Tibial nerve (tissue), 4 donors: ENCODE measurements around the gene SEMA5A. TPM values are rescaled to one million over a fixed set of nuclear protein-coding genes. Genes with fewer than 3 reads are reported as not detected.

ENCODE experiments used
- DNase-seq, 2 donors: peaks; one replicate each; pipeline ENCODE4 v3.0.0-alpha.2; 2019; ENCODE audit warnings: low spot score in 2 of 2
- H3K27ac ChIP-seq, 4 donors: fragments of 200-600 bp; sonication (generic) in 3 of 4; one replicate each; pipeline ENCODE4 v1.5.1; 2017 to 2019; ENCODE audit warnings: mild to moderate bottlenecking in 1 of 4
- H3K27me3 ChIP-seq, 2 donors: fragments of 200-600 bp; sonication (generic) in 1 of 2; one replicate each; pipeline versions ENCODE4 v1.5.1 to v1.6.0; 2017 to 2019
- H3K36me3 ChIP-seq, 3 donors: fragments of 200-600 bp; sonication (generic); one replicate each; pipeline ENCODE4 v1.5.1; 2018 to 2019
- H3K4me1 ChIP-seq, 4 donors: fragments of 200-600 bp; sonication (generic) in 3 of 4; one replicate each; pipeline ENCODE4 v1.5.1; 2017 to 2019
- H3K4me3 ChIP-seq, 4 donors: fragments of 200-600 bp; sonication (generic) in 3 of 4; one replicate each; pipeline ENCODE4 v1.5.1; 2017 to 2019; ENCODE audit warnings: mild to moderate bottlenecking in 1 of 4, moderate library complexity in 1 of 4
- H3K9me3 ChIP-seq, 4 donors: fragments of 200-600 bp; sonication (generic) in 3 of 4; one replicate each; pipeline ENCODE4 v1.5.1; 2017 to 2019
- EP300 ChIP-seq, 2 donors: sonication (generic); formaldehyde crosslinking; IDR thresholded peaks; one replicate each; pipeline ENCODE4 v1.6.1; 2017; ENCODE audit warnings: antibody characterized with exemption in 2 of 2, mild to moderate bottlenecking in 1 of 2
- POLR2A ChIP-seq, 2 donors: fragments of 450-650 bp; IDR thresholded peaks; one replicate each; pipeline ENCODE4 v1.6.1; 2017; ENCODE audit warnings: antibody characterized with exemption in 2 of 2, mild to moderate bottlenecking in 2 of 2, moderate library complexity in 2 of 2
- WGBS, 2 donors: methylation state at CpG; one replicate each; pipeline ENCODE4 v1.1.5; 2018; 5-methylcytosine and 5-hydroxymethylcytosine counted together
- total RNA-seq, 4 donors: library from RNA; depleted of rRNA; stranded (reverse); fragments of >200 nt; gene quantifications; one replicate each; pipeline ENCODE4 v1.1.0, GENCODE V29; 2016
- TF ChIP-seq, protein P1 (sequence below), 5 experiments: fragments of 200-600 bp in 3 of 5; fragments of 450-650 bp in 2 of 5; sonication (generic) in 3 of 5; IDR thresholded peaks; one replicate each; pipeline ENCODE4 v1.5.1; 2016 to 2019; ENCODE audit warnings: antibody characterized with exemption in 5 of 5, mild to moderate bottlenecking in 3 of 5, moderate library complexity in 2 of 5

SEMA5A gene
- total RNA-seq, 4 donors from 2014 or later: 36.3 to 58.4 (median 52.6) TPM

DNA sequence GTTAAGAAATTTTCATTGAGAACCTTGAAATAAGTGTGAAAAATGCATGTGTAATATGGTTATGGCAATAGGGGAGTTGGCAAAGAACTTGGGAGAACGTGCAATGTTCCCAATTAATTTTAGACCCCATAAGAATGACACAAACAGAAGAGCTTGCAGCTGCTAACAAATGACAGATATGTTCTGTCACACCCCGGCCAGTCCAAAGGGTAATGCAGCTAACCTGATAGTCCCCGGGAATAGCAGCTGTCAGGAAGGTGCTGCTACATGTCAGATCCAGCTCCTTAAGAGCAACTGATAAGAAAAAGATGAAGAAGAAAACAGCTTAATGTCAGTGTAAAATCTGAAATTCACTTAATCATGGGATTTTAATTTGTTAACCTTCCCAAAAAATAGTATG lies 30.4 kb downstream of the SEMA5A start:
- H3K4me3 ChIP-seq: no peak overlapping the region
- no peaks in the 10 kb centered on the region for H3K9me3 ChIP-seq
- 88 to 89% methylated on average over 3 of the region's 3 CpGs for WGBS, 2 donors
- no peak overlapping the region for H3K27ac ChIP-seq
- no peak for DNase-seq
- H3K36me3 ChIP-seq: no peaks in the 10 kb centered on the region
- H3K27me3 ChIP-seq: no peaks in the 10 kb centered on the region
- H3K4me1 ChIP-seq: peaks cover 0 to 28% (median 12%) of the 10 kb centered on the region in 4 donors
- TF ChIP-seq, protein P1, sequence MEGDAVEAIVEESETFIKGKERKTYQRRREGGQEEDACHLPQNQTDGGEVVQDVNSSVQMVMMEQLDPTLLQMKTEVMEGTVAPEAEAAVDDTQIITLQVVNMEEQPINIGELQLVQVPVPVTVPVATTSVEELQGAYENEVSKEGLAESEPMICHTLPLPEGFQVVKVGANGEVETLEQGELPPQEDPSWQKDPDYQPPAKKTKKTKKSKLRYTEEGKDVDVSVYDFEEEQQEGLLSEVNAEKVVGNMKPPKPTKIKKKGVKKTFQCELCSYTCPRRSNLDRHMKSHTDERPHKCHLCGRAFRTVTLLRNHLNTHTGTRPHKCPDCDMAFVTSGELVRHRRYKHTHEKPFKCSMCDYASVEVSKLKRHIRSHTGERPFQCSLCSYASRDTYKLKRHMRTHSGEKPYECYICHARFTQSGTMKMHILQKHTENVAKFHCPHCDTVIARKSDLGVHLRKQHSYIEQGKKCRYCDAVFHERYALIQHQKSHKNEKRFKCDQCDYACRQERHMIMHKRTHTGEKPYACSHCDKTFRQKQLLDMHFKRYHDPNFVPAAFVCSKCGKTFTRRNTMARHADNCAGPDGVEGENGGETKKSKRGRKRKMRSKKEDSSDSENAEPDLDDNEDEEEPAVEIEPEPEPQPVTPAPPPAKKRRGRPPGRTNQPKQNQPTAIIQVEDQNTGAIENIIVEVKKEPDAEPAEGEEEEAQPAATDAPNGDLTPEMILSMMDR (IDR thresholded peaks at IDR 0.05): no peak
- TF ChIP-seq POLR2A (IDR thresholded peaks at IDR 0.05) (no peak), EP300 (IDR thresholded peaks at IDR 0.05) (no peak)

DNA sequence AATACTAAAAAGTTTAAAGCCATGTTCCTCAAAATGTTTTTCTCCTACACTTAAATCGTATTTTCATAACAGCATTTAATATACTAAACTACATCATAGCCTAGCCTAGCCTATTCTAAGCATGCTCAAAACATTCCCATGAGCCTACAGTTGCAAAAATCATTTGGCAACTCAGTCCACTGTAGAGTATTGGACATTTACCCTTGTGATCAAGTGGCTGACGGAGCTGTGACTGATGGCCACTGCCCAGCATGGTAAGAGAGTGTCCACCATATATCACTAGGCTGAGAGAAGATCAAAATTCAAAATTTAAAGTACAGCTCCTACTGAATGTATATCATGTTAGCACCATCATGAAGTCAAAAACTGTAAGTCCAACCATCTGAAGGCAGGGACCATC lies 30.9 kb downstream of the SEMA5A start:
- Histone ChIP-seq H3K4me3 (no peak overlapping the region), H3K36me3 (no peaks in the 10 kb centered on the region), H3K27me3 (no peaks in the 10 kb centered on the region), H3K27ac (no peak overlapping the region), H3K4me1 (peaks cover 0 to 25% (median 10%) of the 10 kb centered on the region in 4 donors), H3K9me3 (no peaks in the 10 kb centered on the region)
- WGBS, 2 donors: 87 to 92% methylated on average over 2 of the region's 2 CpGs
- TF ChIP-seq, protein P1 (IDR thresholded peaks at IDR 0.05): no peak
- no peak for TF ChIP-seq EP300 (IDR thresholded peaks at IDR 0.05)
- no peak for TF ChIP-seq POLR2A (IDR thresholded peaks at IDR 0.05)
- no peak for DNase-seq

DNA sequence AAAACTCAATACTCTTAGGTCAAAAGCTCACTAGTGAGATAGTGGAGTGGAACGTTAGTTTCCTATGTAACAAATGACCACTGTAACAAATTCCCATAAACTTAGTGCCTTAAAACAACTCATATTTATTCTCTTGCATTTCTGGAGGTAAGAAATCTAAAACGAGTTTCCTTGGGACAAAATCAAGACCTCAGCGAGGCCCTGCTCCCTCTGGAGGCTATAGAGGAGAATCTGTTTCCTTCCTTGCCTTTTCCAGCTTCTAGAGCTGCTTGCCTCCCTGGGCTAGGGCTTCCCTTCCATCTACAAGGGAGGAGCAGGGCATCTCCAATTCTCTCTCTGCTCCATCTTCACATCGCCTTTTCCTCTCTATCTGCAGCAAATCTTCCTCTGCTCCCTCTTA lies 32.0 kb downstream of the SEMA5A start:
- no peak overlapping the region for H3K4me3 ChIP-seq
- DNase-seq: no peak
- no peaks in the 10 kb centered on the region for H3K27me3 ChIP-seq
- TF ChIP-seq POLR2A (IDR thresholded peaks at IDR 0.05): no peak
- TF ChIP-seq, protein P1 (IDR thresholded peaks at IDR 0.05): peak in 4 of 5 experiments; percentile 25 to 51 (median 38)
- 34 to 36% methylated on average over 4 of the region's 4 CpGs for WGBS, 2 donors
- peak overlapping the region in 2 of 4 donors; percentile 34 to 80 for H3K27ac ChIP-seq
- H3K36me3 ChIP-seq: no peaks in the 10 kb centered on the region
- peaks cover 0 to 14% (median 5%) of the 10 kb centered on the region in 4 donors for H3K4me1 ChIP-seq
- no peaks in the 10 kb centered on the region for H3K9me3 ChIP-seq

DNA sequence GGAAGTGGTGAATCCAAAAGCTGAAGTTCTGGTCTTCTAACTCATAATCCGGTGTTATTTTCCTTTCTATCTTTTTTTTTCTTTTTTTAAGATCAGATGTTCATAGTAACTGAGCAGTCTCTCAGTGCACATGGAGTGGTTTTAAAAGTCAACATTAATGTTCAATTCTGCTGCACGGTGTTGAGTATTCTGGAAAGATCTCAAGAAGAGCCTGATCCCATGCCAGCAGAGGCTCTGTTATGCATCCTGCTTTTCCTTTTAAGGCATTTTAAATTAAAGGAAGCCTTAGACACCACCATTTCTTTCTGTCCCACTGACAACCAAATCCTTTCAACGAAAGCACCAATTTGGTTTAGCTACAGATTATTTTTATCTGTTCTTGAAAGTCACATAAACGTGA lies 33.4 kb downstream of the SEMA5A start:
- Histone ChIP-seq H3K4me3 (no peak overlapping the region), H3K9me3 (no peaks in the 10 kb centered on the region), H3K36me3 (no peaks in the 10 kb centered on the region), H3K27me3 (no peaks in the 10 kb centered on the region), H3K4me1 (peaks cover 0 to 14% (median 4%) of the 10 kb centered on the region in 4 donors), H3K27ac (peak overlapping the region in 2 of 4 donors; percentile 17 to 80)
- no peak for DNase-seq
- TF ChIP-seq EP300 (IDR thresholded peaks at IDR 0.05): no peak
- TF ChIP-seq, protein P1 (IDR thresholded peaks at IDR 0.05): no peak
- TF ChIP-seq POLR2A (IDR thresholded peaks at IDR 0.05): no peak
- WGBS, 2 donors: 28 to 39% methylated on average over 4 of the region's 4 CpGs

DNA sequence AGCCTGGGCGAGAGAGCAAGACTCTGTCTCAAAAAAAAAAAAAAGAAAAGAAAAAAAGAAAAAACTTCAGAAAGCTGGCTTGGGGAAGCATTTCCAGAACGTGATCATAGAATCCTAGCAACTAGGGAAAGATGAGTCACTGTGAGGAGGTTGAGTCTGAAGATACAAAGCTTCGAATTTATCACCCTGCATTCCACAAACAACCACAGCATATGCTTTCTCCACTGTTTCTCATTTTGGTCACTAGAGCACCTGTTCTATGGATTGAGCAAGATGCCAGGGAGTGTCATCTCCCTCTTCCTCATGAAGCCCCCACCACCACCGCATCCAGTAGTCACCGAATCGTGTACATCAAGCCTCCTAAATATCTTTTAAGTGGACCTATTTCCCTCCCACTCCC lies 37.9 kb downstream of the SEMA5A start:
- no peak overlapping the region for H3K27ac ChIP-seq
- 79 to 81% methylated on average over 6 of the region's 6 CpGs for WGBS, 2 donors

More for the DNA sequence above, 37.9 kb downstream of the SEMA5A start:
- Histone ChIP-seq H3K9me3 (no peaks in the 10 kb centered on the region), H3K4me3 (no peak overlapping the region), H3K4me1 (peaks cover 0 to 23% (median 9%) of the 10 kb centered on the region in 4 donors), H3K36me3 (no peaks in the 10 kb centered on the region), H3K27me3 (no peaks in the 10 kb centered on the region)
- DNase-seq: no peak
- TF ChIP-seq, protein P1 (IDR thresholded peaks at IDR 0.05): no peak
- no peak for TF ChIP-seq POLR2A (IDR thresholded peaks at IDR 0.05)
- no peak for TF ChIP-seq EP300 (IDR thresholded peaks at IDR 0.05)
